HepG2 (cell line): Measurements from ENCODE around the gene PEAK3. TPM values are rescaled to one million over a fixed set of nuclear protein-coding genes. Genes with fewer than 3 reads are reported as not detected.
A peak's percentile ranks its signal among the peaks of the same experiment; 100 is the strongest.

Experiments used
- ESRRA ChIP-seq: sonication (generic); formaldehyde crosslinking; IDR thresholded peaks from 2 replicates; pipeline ENCODE4 v1.5.1; 2020; ENCODE audit warnings: mild to moderate bottlenecking, low read depth, missing genetic modification reagents
- FOXC1 ChIP-seq: sonication (generic); formaldehyde crosslinking; IDR thresholded peaks from 2 replicates; pipeline ENCODE4 v1.8.0; 2022; ENCODE audit warnings: mild to moderate bottlenecking, missing genetic modification reagents, borderline replicate concordance
- GATA4 ChIP-seq: sonication (generic); IDR thresholded peaks from 2 replicates; pipeline ENCODE4 v1.6.1; 2016; ENCODE audit warnings: antibody characterized with exemption, low read depth, borderline replicate concordance
- HIVEP1 ChIP-seq: sonication (generic); formaldehyde crosslinking; IDR thresholded peaks from 2 replicates; pipeline ENCODE4 v1.4.0; 2020; ENCODE audit warnings: mild to moderate bottlenecking, missing genetic modification reagents
- IRX3 ChIP-seq: sonication (generic); formaldehyde crosslinking; IDR thresholded peaks from 2 replicates; pipeline ENCODE4 v1.8.1; 2023; ENCODE audit warnings: mild to moderate bottlenecking, low read depth, missing genetic modification reagents, borderline replicate concordance
- ZNF24 ChIP-seq: fragments of 450-650 bp; IDR thresholded peaks from 2 replicates; pipeline ENCODE4 v1.6.1; 2017; ENCODE audit warnings: antibody characterized with exemption, mild to moderate bottlenecking
- polyA plus RNA-seq, 8 experiments: library from polyadenylated mRNA; depleted of rRNA in 3 of 8; stranded (reverse) in 7 of 8; unstranded in 1 of 8; fragments of >200 nt; fragmentation: Illumina TruSeq in 4 of 8; extraction: Trizol in 4 of 8; gene quantifications; 2 replicates each; pipeline versions ENCODE4 v1.2.1 to v1.2.3, GENCODE V29; 2011 to 2016; ENCODE audit warnings: low read depth in 4 of 8, missing spikeins in 1 of 8, mixed read lengths in 1 of 8; ENCODE audit not compliant: insufficient read depth in 1 of 8
- total RNA-seq, 5 experiments: library from RNA; depleted of rRNA; stranded (reverse); fragments of >200 nt; fragmentation: Illumina TruSeq; extraction: Trizol; gene quantifications; 2 replicates each; pipeline ENCODE4 v1.2.3, GENCODE V29; 2016; ENCODE audit warnings: low read depth in 1 of 5
- TF ChIP-seq, protein P1 (sequence below): sonication (generic); formaldehyde crosslinking; IDR thresholded peaks from 2 replicates; pipeline ENCODE4 v1.4.0; 2020; ENCODE audit warnings: missing genetic modification reagents
- TF ChIP-seq, protein P2 (sequence below): sonication (generic); formaldehyde crosslinking; IDR thresholded peaks from 2 replicates; pipeline ENCODE4 v1.8.0; 2022; ENCODE audit warnings: missing genetic modification reagents, mild to moderate bottlenecking, borderline replicate concordance
- TF ChIP-seq, protein P3 (sequence below), 2 experiments: sonication (generic) in 1 of 2; formaldehyde crosslinking in 1 of 2; IDR thresholded peaks; 2 replicates each; pipeline versions ENCODE4 v1.5.1 to v1.6.1; 2011 to 2020; ENCODE audit warnings: borderline replicate concordance in 1 of 2, low read depth in 1 of 2, low read length in 1 of 2, mild to moderate bottlenecking in 1 of 2, missing genetic modification reagents in 1 of 2, moderate library complexity in 1 of 2
- TF ChIP-seq, protein P4 (sequence below): fragments of 450-650 bp; IDR thresholded peaks from 2 replicates; pipeline ENCODE4 v1.6.1; 2017; ENCODE audit warnings: mild to moderate bottlenecking
- TF ChIP-seq, protein P5 (sequence below): sonication (generic); formaldehyde crosslinking; conservative IDR thresholded peaks from 2 replicates; pipeline ENCODE4 v1.4.0; 2020; ENCODE audit warnings: missing genetic modification reagents
- TF ChIP-seq, protein P6 (sequence below): sonication (generic); formaldehyde crosslinking; IDR thresholded peaks from 2 replicates; pipeline ENCODE4 v1.5.0; 2020; ENCODE audit warnings: mild to moderate bottlenecking, missing genetic modification reagents
- TF ChIP-seq, protein P7 (sequence below): sonication (generic); formaldehyde crosslinking; IDR thresholded peaks from 2 replicates; pipeline ENCODE4 v1.9.0; 2021; ENCODE audit warnings: missing genetic modification reagents, mild to moderate bottlenecking, borderline replicate concordance

The PEAK3 gene
- total and polyA plus RNA-seq, 2 of the 13 experiments (the other 11 are each of a cell fraction or from before 2014, with no cell fraction given): not detected

DNA sequence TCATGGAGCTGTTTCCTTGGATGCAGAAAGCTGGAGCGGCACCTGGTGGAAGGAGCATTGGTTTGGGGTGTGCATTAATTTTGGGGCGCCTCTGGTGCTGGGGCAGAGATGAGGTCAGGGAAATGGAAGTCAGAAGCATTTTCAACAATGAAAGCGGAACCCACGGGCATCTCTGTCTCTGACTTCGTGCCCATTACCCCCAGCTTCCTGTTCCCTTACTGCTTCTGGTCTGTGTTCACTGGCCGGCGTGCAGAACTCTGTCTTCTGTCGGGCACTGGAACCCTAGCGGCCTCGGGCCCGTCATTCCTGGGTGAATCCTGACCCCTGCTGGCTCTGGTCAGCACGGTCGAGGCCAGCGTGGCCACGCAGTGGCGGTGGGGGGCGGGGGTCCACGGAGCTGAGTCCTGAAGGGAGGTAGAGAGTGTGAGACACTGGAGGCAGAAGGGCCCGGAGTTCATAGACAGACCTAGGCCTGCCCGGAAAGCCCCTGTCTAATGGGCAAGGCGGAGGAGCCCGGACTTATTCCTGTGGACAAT is 33.9 kb upstream of the PEAK3 start (continued):
- TF ChIP-seq, protein P1, sequence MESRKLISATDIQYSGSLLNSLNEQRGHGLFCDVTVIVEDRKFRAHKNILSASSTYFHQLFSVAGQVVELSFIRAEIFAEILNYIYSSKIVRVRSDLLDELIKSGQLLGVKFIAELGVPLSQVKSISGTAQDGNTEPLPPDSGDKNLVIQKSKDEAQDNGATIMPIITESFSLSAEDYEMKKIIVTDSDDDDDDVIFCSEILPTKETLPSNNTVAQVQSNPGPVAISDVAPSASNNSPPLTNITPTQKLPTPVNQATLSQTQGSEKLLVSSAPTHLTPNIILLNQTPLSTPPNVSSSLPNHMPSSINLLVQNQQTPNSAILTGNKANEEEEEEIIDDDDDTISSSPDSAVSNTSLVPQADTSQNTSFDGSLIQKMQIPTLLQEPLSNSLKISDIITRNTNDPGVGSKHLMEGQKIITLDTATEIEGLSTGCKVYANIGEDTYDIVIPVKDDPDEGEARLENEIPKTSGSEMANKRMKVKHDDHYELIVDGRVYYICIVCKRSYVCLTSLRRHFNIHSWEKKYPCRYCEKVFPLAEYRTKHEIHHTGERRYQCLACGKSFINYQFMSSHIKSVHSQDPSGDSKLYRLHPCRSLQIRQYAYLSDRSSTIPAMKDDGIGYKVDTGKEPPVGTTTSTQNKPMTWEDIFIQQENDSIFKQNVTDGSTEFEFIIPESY (CRISPR knock-in tag): peak; percentile 81
- TF ChIP-seq GATA4 (no peak), FOXC1 (peak; percentile 67; the same call in 1 of the 2 replicates), HIVEP1 (CRISPR knock-in tag) (peak; percentile 57; the same call in 1 of the 2 replicates), ESRRA (CRISPR knock-in tag) (no peak; the same call in 1 of the 2 replicates), ZNF24 (no peak), IRX3 (CRISPR knock-in tag) (no peak)
- TF ChIP-seq, protein P2, sequence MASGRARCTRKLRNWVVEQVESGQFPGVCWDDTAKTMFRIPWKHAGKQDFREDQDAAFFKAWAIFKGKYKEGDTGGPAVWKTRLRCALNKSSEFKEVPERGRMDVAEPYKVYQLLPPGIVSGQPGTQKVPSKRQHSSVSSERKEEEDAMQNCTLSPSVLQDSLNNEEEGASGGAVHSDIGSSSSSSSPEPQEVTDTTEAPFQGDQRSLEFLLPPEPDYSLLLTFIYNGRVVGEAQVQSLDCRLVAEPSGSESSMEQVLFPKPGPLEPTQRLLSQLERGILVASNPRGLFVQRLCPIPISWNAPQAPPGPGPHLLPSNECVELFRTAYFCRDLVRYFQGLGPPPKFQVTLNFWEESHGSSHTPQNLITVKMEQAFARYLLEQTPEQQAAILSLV (CRISPR knock-in tag): no peak; the same call in 1 of the 2 replicates
- TF ChIP-seq, protein P3, sequence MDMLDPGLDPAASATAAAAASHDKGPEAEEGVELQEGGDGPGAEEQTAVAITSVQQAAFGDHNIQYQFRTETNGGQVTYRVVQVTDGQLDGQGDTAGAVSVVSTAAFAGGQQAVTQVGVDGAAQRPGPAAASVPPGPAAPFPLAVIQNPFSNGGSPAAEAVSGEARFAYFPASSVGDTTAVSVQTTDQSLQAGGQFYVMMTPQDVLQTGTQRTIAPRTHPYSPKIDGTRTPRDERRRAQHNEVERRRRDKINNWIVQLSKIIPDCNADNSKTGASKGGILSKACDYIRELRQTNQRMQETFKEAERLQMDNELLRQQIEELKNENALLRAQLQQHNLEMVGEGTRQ (IDR thresholded peaks at IDR 0.05; ENCODE audit: low read depth, low read length): no peak
- TF ChIP-seq, protein P3 (CRISPR knock-in tag; IDR thresholded peaks at IDR 0.05; ENCODE audit: borderline replicate concordance): no peak
- TF ChIP-seq, protein P4, sequence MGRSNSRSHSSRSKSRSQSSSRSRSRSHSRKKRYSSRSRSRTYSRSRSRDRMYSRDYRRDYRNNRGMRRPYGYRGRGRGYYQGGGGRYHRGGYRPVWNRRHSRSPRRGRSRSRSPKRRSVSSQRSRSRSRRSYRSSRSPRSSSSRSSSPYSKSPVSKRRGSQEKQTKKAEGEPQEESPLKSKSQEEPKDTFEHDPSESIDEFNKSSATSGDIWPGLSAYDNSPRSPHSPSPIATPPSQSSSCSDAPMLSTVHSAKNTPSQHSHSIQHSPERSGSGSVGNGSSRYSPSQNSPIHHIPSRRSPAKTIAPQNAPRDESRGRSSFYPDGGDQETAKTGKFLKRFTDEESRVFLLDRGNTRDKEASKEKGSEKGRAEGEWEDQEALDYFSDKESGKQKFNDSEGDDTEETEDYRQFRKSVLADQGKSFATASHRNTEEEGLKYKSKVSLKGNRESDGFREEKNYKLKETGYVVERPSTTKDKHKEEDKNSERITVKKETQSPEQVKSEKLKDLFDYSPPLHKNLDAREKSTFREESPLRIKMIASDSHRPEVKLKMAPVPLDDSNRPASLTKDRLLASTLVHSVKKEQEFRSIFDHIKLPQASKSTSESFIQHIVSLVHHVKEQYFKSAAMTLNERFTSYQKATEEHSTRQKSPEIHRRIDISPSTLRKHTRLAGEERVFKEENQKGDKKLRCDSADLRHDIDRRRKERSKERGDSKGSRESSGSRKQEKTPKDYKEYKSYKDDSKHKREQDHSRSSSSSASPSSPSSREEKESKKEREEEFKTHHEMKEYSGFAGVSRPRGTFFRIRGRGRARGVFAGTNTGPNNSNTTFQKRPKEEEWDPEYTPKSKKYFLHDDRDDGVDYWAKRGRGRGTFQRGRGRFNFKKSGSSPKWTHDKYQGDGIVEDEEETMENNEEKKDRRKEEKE: no peak
- TF ChIP-seq, protein P5, sequence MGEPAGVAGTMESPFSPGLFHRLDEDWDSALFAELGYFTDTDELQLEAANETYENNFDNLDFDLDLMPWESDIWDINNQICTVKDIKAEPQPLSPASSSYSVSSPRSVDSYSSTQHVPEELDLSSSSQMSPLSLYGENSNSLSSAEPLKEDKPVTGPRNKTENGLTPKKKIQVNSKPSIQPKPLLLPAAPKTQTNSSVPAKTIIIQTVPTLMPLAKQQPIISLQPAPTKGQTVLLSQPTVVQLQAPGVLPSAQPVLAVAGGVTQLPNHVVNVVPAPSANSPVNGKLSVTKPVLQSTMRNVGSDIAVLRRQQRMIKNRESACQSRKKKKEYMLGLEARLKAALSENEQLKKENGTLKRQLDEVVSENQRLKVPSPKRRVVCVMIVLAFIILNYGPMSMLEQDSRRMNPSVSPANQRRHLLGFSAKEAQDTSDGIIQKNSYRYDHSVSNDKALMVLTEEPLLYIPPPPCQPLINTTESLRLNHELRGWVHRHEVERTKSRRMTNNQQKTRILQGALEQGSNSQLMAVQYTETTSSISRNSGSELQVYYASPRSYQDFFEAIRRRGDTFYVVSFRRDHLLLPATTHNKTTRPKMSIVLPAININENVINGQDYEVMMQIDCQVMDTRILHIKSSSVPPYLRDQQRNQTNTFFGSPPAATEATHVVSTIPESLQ (CRISPR knock-in tag): no peak
- TF ChIP-seq, protein P6, sequence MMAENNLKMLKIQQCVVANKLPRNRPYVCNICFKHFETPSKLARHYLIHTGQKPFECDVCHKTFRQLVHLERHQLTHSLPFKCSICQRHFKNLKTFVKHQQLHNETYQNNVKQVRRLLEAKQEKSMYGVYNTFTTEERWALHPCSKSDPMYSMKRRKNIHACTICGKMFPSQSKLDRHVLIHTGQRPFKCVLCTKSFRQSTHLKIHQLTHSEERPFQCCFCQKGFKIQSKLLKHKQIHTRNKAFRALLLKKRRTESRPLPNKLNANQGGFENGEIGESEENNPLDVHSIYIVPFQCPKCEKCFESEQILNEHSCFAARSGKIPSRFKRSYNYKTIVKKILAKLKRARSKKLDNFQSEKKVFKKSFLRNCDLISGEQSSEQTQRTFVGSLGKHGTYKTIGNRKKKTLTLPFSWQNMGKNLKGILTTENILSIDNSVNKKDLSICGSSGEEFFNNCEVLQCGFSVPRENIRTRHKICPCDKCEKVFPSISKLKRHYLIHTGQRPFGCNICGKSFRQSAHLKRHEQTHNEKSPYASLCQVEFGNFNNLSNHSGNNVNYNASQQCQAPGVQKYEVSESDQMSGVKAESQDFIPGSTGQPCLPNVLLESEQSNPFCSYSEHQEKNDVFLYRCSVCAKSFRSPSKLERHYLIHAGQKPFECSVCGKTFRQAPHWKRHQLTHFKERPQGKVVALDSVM (CRISPR knock-in tag): no peak; the same call in 1 of the 2 replicates
- TF ChIP-seq, protein P7, sequence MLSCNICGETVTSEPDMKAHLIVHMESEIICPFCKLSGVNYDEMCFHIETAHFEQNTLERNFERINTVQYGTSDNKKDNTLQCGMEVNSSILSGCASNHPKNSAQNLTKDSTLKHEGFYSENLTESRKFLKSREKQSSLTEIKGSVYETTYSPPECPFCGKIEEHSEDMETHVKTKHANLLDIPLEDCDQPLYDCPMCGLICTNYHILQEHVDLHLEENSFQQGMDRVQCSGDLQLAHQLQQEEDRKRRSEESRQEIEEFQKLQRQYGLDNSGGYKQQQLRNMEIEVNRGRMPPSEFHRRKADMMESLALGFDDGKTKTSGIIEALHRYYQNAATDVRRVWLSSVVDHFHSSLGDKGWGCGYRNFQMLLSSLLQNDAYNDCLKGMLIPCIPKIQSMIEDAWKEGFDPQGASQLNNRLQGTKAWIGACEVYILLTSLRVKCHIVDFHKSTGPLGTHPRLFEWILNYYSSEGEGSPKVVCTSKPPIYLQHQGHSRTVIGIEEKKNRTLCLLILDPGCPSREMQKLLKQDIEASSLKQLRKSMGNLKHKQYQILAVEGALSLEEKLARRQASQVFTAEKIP (CRISPR knock-in tag): no peak
